Testis (tissue), 2 donors: ENCODE results near the gene SIN3B.

Experiments
- CTCF ChIP-seq, 3 experiments: fragments of 450-650 bp in 2 of 3; fragments of 200-600 bp in 1 of 3; sonication (generic) in 1 of 3; IDR thresholded peaks; one replicate each; pipeline ENCODE4 v1.5.1; 2016 to 2019; ENCODE audit warnings: antibody characterized with exemption in 3 of 3, mild to moderate bottlenecking in 2 of 3, moderate library complexity in 1 of 3
- POLR2A ChIP-seq: fragments of 450-650 bp; IDR thresholded peaks from one replicate; pipeline ENCODE4 v1.6.1; 2017; ENCODE audit warnings: antibody characterized with exemption, mild to moderate bottlenecking, moderate library complexity

- TF ChIP-seq CTCF (IDR thresholded peaks at IDR 0.05) = no peak
- TF ChIP-seq POLR2A = no peak
Observed at GRCh38 chr19:16868423-16869130, 39.4 kb downstream of the SIN3B start.
